Activated CD4-positive, alpha-beta T cell treated with anti-CD3 and anti-CD28 coated beads, Interleukin-2, amount 10 ng/mL, durations not matched to agents 7 days and 5 days (primary cell): ENCODE measurements around the gene ZNF382. TPM values are rescaled to one million over a fixed set of nuclear protein-coding genes. Genes with fewer than 3 reads are reported as not detected.

Experiments
- total RNA-seq, 2 experiments: library from RNA; stranded (reverse); gene quantifications; one replicate each; pipeline ENCODE4 v1.2.3, GENCODE V29; 2021

ZNF382 gene
- total RNA-seq, 2 experiments from 2014 or later: 13.4 to 13.8 TPM

Other genes starting within 250 kb of the ZNF382 start
- gene ZFP14, start 226.1 kb upstream of the ZNF382 start, total RNA-seq: 1 to 10 TPM; 5.3 to 6.8 TPM
- 1 to 10 TPM; 6.0 to 6.7 TPM for gene ZFP82, start 186.7 kb upstream of the ZNF382 start, total RNA-seq
- gene ZNF566, start 115.8 kb upstream of the ZNF382 start, total RNA-seq: 1 to 10 TPM; 7.8 to 9.6 TPM
- 10 to 100 TPM; 10.6 to 13.7 TPM for gene ZNF260, start 77.0 kb upstream of the ZNF382 start, total RNA-seq
- 10 to 100 TPM; 14.0 to 14.7 TPM for gene ZNF529, start 32.0 kb upstream of the ZNF382 start, total RNA-seq
- gene ZNF461, start 61.5 kb downstream of the ZNF382 start, total RNA-seq: 1 to 10 TPM; 7.4 to 9.8 TPM
- 10 to 100 TPM; 10.8 to 12.1 TPM for gene ZNF567, start 82.3 kb downstream of the ZNF382 start, total RNA-seq
- gene ZNF850, start 167.5 kb downstream of the ZNF382 start, total RNA-seq: 1 to 10 TPM; 7.4 to 9.3 TPM
- gene ZNF790, start 233.1 kb downstream of the ZNF382 start, total RNA-seq: 1 to 10 TPM; 8.0 to 9.1 TPM
- gene ZNF345, start 245.6 kb downstream of the ZNF382 start, total RNA-seq: 1 to 10 TPM; 6.0 to 6.7 TPM